Measurements from ENCODE around the gene GRAMD2A. TPM values are rescaled to one million over a fixed set of nuclear protein-coding genes. Genes with fewer than 3 reads are reported as not detected.

Gene GRAMD2A
- total and polyA plus RNA-seq, 2 experiments from 2014 or later = 0.70 to 2.8 TPM

DNA sequence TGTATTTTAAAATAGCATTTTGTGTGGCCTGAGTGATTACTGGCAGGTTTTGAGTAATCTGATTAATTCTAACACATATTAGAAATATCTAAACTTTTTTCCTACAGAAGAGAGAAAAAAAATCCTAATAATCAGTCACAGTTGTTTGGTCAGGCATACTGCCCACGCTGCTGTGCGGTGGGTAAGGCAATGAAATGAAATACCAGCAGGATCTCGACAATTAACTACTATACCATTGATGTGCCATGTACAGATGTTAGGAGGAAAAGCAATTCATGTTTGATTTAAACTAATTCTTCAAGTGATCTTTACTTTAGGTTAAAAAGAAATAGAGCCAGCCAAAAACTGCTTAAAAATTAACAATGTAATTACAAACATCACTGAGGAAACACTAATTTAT is 5.2 kb downstream of the GRAMD2A start (continued):
- no peak for TF ChIP-seq ETS1 (IDR thresholded peaks at IDR 0.05)
- no peak for TF ChIP-seq CREB1 (CRISPR knock-in tag; IDR thresholded peaks at IDR 0.05; ENCODE audit: low read depth)
- no peak for TF ChIP-seq EZH2phosphoT487 (IDR thresholded peaks at IDR 0.05; ENCODE audit: unreplicated experiment)
- no peak for TF ChIP-seq CTCF (conservative IDR thresholded peaks at IDR 0.05; ENCODE audit: low read depth in 2 of 2)
- TF ChIP-seq ZNF331 (CRISPR knock-in tag; IDR thresholded peaks at IDR 0.05; ENCODE audit: low read depth) = no peak
- no peak for TF ChIP-seq NANOG (IDR thresholded peaks at IDR 0.05; ENCODE audit: borderline replicate concordance)
- no peak for TF ChIP-seq EZH2 (IDR thresholded peaks at IDR 0.05; ENCODE audit: low read depth, unreplicated experiment)
- no peak for TF ChIP-seq JUNB (IDR thresholded peaks at IDR 0.05; ENCODE audit: unreplicated experiment)
- TF ChIP-seq, protein P1, sequence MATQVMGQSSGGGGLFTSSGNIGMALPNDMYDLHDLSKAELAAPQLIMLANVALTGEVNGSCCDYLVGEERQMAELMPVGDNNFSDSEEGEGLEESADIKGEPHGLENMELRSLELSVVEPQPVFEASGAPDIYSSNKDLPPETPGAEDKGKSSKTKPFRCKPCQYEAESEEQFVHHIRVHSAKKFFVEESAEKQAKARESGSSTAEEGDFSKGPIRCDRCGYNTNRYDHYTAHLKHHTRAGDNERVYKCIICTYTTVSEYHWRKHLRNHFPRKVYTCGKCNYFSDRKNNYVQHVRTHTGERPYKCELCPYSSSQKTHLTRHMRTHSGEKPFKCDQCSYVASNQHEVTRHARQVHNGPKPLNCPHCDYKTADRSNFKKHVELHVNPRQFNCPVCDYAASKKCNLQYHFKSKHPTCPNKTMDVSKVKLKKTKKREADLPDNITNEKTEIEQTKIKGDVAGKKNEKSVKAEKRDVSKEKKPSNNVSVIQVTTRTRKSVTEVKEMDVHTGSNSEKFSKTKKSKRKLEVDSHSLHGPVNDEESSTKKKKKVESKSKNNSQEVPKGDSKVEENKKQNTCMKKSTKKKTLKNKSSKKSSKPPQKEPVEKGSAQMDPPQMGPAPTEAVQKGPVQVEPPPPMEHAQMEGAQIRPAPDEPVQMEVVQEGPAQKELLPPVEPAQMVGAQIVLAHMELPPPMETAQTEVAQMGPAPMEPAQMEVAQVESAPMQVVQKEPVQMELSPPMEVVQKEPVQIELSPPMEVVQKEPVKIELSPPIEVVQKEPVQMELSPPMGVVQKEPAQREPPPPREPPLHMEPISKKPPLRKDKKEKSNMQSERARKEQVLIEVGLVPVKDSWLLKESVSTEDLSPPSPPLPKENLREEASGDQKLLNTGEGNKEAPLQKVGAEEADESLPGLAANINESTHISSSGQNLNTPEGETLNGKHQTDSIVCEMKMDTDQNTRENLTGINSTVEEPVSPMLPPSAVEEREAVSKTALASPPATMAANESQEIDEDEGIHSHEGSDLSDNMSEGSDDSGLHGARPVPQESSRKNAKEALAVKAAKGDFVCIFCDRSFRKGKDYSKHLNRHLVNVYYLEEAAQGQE (IDR thresholded peaks at IDR 0.05; ENCODE audit: unreplicated experiment) = no peak
- TF ChIP-seq POLR2AphosphoS5 (IDR thresholded peaks at IDR 0.05; ENCODE audit: low read depth) = no peak
- no peak for TF ChIP-seq ZNF114 (CRISPR knock-in tag; IDR thresholded peaks at IDR 0.05)

DNA sequence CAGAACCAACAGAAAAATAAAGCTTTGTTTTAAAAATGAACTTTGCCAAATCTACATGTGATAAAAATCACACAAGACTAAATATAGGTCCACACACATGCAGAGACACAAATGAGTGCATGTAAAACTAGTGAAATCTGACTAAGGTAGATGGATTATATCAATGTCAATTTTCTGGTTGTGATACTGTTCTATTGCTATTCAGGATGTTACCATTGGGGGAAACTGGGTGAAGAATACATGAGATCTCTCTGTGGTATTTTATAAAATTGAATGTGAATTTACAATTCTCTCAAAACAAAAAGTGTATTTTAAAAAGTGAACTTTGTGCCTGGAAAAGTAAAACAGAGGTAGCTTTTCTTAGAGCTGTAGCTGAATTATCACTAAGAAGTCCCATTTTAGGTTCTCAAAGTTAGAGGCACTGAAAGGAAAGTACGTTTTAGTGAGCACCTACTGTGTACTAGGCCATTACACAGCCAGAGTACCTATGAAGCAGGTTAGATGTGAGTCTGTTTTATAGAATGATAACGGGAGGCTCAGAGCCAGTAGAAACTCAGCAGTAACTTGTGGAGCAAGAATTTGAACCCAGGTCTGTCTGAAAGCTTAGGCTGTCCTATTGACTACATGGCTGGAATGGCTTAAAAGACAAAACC is 8.2 kb downstream of the GRAMD2A start:
- Histone ChIP-seq H3K4me2 (no peak overlapping the region), H3K27me3 (ENCODE audit: insufficient read depth) (peaks cover 6% of the 10 kb centered on the region; the same call in 1 of the 2 replicates), H4K20me1 (replicated peaks; ENCODE audit: insufficient read depth) (no peaks in the 10 kb centered on the region), H3K9me2 (ENCODE audit: insufficient read depth) (no peaks in the 10 kb centered on the region), H3K4me3 (no peak overlapping the region), H3K27ac (ENCODE audit: low read depth) (no peak overlapping the region), H3F3A (replicated peaks; ENCODE audit: low read depth) (peaks cover 4% of the 10 kb centered on the region; the same call in 1 of the 2 replicates), H3K36me3 (ENCODE audit: insufficient read depth) (no peaks in the 10 kb centered on the region), H2AFZ (no peak overlapping the region), H3K4me1 (ENCODE audit: insufficient read depth) (peaks cover 10% of the 10 kb centered on the region), H3K79me2 (replicated peaks; ENCODE audit: insufficient read depth) (no peaks in the 10 kb centered on the region)
- Mint-ChIP-seq H3K4me1 (peaks cover 15% of the 10 kb centered on the region), H3K36me3 (ENCODE audit: low read depth) (no peaks in the 10 kb centered on the region), H3K9me3 (no peaks in the 10 kb centered on the region; the same call in 2 of the 3 replicates), H3K27ac (no peak overlapping the region), H3K27me3 (ENCODE audit: insufficient read depth, low read depth, poor library complexity) (peaks cover 13% of the 10 kb centered on the region), H3K4me3 (no peak overlapping the region)
- ATAC-seq = no peak
- TF ChIP-seq ZNF114 (CRISPR knock-in tag; IDR thresholded peaks at IDR 0.05) (no peak), POLR2AphosphoS5 (IDR thresholded peaks at IDR 0.05; ENCODE audit: low read depth) (no peak), ZNF462 (CRISPR knock-in tag; IDR thresholded peaks at IDR 0.05) (no peak), ZNF331 (CRISPR knock-in tag; IDR thresholded peaks at IDR 0.05; ENCODE audit: low read depth) (no peak), JUNB (IDR thresholded peaks at IDR 0.05; ENCODE audit: unreplicated experiment) (no peak)
- no peak for DNase-seq (ENCODE audit: low spot score)

All from GM23338 (cell line).